Measurements from ENCODE around the gene OGDHL.
"Not testable (repeated sequence)": the region's sequence is repeated elsewhere in the genome, so short reads cannot be mapped to it uniquely, and the experiment has no call there.

The OGDHL gene

DNA sequence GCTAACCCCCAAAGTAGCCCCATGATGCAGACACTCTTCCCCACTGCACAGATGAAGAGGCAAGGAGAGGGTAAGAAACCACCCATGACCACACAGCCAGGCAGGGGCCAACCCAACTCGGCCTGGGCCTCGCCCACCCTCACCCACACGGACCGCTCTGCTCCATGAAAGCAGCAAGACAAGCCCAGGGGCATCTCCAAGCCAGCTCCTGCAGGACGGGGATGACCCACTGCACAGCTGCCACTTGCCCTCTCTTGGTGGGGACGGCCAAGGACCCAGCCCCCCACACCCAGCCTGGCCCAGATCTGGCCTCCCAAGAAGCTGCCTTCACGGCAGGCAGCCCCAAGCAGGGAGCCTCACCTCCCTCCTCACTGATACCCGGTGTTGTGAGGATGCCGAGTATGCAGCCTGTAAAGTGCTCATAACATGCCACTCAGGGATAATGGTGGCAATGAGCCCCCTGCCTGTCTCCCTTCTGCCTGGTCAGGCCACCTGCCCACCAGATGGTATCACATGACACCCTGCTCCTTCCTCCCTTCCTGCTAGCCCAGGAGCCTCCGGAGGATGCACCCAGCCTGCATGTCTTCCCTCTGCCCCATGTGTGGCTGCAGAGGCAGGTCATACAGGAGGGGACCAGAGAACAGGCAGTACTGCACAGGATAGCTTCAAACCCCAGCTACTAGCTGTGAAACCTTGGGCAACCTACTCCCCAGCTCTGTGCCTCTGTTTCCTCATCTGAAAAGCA, 23.3 kb downstream of the OGDHL start:
- no peak for DNase-seq

DNA sequence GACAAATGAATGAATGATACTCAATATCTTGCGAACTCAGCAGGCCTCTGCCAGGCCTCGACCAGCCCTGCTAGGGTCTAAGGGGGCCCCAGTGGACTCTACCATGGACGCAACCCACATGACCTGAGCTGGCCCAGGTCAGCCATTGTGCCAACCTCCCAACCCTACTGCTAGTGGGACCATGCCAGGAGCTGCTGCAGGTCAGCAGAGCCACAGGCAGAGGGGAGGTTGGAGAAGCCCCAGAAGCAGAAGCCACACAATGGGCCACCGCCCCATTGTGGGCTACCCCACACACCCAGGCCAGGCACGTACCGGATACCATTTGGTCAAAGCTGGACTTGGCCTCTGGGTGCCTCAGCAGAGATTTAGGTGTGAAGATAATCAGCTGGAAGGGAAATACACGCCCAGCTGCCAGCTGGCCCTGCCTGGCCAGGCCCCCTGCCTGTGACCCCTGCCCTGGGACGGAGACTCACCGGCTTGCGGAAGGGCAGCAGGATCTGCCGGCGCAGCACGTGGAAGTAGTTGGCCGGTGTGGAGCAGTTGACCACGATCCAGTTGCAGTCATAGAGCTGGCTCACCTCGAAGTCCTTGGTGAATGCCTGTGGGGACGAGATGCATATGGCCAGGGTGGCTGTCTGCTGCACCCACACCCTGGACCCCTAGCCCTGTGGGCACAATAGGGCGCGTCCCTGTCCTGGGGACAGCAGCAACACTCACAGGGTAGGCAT, 24.5 kb downstream of the OGDHL start:
- DNase-seq = no peak

DNA sequence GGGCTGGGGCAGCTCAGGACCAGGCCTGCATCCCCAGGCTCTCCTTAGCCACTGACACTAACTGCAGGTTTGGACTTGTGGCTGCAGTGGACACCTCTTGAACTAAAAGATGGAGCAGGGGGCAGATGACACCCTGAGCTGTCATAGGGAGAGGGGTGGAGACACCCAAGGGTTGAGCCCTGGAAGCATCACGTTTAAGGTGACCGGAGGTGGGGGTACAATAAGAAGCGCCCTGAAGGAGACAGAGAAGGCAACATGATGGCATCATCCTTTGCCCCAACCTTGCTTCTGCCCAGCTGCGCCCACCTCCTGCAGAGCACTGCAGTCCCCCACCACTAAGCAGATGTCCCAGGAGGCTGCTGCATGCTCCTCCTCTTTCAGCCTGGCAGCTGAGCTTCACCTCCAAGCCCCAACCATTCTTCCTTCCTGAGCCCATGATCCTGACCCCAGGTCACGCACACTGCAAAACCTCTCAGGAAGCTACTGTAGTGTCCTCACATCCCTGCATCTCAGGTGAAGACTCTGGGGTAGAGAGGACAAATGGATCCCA, 25.5 kb downstream of the OGDHL start:
- no peak for DNase-seq

DNA sequence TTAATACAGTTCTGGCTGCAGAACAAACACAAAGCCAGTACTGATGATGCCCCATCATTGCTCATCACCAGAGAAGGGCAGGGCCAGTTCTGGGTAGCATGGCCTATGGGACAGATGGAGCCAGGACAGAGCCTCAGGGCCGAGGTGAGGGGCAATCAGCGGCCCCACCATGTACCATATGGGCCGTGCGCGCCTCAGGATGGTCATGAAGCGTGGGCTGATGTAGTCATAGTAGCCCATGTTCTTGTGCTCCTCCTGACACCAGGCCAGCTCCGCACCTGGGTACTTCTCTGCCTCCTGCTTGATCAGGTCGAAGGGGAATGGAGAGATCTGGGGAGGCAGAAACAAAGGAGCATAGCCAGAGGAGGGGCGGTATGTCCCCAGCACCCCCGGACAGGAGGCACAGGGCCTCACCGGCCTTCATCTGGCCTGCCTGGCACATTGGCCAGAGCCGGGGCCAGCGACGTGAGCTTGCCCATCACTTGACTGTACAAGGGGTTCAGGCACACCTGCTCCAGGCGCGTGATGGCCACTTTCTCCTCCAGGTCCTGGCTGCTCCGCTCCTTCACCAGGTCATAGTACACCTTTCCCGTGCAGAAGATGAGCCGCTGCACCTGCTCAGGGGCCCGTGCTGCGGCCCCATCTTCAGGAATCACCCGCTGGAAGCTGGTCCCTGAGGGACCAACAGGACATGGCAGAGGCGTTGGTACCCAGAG, 26.1 kb downstream of the OGDHL start:
- no peak for DNase-seq

DNA sequence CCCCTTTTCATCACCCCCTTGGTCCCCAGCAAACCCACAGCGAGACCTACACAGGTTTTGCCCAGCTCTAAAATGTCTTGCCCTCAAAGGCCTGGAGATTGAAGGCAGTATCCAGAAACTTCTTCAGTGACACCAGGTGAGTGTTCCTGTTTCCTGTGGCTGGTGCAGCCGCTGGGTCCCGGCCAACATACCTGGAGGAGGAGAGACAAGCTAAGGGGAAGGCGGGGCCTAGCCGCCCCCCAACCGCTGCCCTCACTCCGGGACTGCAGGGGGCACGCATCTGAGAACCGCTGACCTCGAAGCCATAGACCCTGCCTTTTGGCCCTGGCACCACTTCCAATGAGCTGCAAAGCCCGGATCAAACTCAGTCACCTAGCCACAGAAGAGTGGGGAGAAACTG, 27.0 kb downstream of the OGDHL start:
- DNase-seq = no peak

DNA sequence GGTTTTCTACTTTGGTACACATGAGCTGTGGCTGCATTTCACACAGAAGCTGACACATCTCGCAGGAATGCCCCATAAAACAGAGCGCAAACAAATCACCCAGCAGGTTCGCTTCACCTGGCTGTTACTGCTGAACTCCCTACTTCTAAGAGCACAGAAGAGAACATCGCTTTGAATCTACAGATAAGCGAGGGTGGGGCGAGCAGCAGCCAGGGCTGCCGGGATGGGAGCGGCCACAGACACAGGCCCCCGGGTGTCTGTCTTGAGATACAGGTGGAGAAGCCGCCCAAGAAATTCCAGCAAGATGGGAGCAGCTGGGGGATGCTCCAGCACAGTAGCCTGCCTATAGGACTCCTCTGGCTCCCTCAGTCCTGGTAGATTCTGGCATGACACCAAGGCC, 27.4 kb downstream of the OGDHL start:
- no peak for DNase-seq

DNA sequence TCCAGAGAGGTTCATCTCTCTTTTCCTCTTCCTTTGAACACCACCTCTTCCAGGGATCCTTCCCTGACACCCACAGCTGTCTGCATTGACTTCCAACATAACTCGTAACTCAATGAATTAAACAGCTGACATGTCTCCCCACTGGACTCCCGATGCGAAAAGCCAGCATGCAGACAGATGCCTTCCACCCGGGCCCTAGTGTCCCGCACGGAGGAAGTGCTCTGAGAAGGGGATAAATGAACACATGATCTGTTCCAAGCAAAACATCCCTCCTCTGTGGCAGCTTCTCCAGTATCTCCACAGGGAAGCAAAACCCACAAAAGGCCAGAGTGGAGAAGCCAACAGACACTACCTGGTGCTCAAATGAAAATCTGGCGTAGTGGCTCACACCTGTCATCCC, 28.3 kb downstream of the OGDHL start:
- DNase-seq = no peak

DNA sequence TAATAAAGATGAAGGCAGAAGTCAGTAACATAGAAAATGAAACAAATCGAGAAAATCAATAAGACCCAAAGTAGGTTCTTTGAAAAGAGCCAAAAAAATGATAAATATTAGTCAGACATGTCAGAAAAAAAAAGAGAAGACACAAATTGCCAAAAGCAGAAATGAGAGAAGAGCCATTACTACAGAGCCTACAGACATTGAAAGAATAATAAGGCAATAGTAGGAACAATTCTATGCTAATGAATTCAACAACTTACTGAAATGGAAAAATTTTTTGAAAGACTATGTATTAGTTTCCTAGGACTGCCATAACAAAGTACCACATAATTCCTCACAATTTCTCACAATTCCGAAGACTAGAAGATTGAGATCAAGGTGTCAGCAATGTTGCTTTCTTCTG, 35.5 kb downstream of the OGDHL start:
- DNase-seq = no peak

DNA sequence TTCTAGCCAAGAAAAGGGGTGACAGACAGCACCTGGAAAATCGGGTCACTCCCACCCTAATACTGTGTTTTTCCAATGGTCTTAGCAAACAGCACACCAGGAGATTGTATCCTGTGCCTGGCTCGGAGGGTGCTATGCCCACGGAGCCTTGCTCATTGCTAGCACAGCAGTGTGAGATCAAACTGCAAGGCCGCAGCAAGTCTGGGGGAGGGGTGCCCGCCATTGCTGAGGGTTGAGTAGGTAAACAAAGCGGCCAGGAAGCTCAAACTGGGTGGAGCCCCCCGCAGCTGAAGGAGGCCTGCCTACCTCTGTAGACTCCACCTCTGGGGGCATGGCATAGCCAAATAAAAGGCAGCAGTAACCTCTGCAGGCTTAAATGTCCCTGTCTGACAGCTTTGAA, 47.0 kb downstream of the OGDHL start:
- DNase-seq = not testable (repeated sequence)

DNA sequence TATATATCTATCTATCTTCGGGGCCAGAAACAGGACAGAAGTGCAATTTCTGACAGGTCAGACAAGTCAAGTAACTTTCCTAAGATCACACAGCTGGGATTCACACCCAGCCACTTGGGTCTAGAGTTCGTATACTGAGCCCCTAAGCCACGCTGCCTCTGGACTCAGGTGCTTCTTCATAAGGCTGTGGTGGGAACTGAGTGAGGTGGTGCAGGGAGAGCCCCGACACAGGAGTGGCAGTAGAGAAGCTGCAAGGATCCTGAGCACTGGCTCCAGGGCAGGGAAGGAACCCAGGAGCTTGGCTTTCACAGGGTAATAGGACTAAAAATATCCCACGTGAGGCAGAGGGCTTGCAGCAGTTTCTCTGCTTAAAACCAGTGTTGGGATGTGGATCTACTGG, 48.9 kb downstream of the OGDHL start:
- DNase-seq = no peak

DNA sequence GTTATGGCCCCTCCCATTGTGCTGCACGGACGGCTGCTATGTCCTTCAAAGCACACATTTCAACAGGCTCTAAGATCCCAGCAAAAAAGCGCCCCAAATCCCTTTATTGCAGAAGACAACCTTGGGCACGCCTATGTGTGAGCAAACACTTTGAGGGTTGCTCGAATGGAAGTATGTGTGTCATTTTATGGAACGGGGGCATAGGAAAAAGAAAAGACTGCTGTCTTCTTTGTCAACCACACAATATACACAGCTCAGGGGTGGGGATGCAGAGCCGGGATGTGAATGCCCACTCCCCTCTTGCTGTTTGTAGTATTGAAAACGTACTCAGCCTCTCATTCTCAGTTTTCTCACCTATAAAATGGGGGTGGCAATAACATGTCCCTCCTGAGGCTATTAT, 50.6 kb downstream of the OGDHL start:
- DNase-seq = no peak

DNA sequence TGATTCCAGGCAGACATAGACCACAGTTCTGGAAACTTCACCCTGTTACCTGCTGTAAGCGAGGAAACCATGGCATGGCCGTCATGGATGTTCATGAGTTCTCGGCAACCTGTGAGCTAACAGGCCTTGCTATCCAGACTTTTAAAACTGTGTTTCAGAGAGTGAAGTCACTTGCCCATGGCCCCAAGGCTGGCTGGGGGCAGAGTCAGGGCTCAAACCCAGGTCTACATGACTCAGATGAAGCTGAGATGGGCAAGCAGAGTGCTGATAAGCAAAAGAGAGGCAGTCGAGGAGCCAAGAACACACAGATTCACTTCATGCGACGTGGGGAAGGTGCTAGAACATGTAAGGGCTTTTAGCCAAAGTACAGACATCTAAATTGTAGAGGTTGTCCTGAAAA, 51.2 kb downstream of the OGDHL start:
- no peak for DNase-seq

DNA sequence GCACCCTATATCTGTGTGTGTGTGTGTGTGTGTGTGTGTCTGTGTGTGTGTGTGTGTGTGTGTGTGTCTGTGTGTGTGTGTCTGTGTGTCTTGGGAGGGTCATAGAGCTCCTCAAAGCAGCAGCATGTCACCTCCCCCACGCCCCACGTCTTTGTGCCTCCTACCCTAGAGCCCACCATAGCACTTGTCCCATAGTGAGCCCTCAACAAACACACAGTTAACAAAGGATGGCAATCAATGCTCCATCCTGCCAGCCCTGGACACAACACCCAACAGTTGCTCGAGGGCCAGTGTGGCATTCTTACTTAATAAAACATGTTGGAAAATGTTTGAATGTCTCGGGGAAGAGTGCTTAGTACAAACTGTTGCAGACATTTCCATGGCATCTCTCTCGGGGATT, 52.2 kb downstream of the OGDHL start:
- DNase-seq = no peak

DNA sequence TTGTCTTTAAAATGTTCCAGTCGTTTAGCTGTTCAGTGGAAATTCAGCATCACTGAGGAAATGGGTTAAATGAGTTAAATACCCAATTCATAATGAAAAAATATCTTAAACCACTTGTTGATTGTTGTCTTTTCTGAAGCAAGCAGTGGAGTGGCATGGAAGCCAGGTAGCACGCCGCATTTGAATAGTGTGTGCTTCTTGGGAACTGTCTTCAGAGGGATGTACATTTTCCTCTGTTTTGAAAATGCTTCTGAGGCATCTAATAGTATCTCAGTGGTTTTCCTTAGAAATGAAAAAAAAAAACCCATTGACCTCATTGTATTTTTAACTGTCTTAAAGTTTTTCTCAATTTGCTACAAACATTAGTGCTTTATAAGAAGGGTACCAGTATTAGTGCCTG, 54.5 kb downstream of the OGDHL start:
- no peak for DNase-seq

DNA sequence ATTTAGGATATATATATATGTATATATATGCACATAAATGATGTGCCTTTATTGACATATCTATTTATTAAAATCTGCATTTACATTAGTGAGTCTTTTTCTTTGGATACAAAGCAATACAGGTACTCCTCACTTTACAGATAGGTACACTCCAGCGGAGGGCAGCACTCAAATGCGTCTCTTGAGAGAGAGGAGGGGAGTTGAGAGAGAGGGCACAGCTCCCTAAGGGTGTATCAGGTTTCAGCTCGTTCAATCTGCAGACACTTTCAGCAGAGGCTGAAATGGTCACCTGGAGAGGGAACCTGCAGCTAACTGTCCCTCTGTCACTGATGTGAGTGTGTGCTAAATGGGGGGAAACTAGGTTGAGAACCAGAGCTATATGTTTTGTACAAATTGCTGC, 61.1 kb downstream of the OGDHL start:
- DNase-seq = no peak

DNA sequence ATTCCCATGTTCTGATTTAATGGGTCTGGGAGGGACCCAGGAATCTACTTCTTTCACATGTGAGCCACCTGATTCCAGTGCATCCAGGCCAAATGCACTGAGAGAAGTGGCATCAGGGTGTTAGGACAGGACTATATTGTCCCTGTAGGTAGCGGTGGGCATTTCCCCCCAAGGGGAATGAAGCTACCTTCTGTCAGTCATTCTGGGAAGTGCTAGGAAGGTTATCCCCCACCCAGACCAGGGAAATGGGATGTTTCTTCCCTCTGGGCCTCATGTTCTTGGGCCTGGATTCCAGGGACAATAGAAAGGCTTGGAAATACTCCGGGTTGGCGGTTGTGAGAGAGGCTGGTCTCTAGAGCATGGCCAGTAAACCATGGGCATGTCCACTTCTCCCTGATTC, 61.9 kb downstream of the OGDHL start:
- DNase-seq = no peak

DNA sequence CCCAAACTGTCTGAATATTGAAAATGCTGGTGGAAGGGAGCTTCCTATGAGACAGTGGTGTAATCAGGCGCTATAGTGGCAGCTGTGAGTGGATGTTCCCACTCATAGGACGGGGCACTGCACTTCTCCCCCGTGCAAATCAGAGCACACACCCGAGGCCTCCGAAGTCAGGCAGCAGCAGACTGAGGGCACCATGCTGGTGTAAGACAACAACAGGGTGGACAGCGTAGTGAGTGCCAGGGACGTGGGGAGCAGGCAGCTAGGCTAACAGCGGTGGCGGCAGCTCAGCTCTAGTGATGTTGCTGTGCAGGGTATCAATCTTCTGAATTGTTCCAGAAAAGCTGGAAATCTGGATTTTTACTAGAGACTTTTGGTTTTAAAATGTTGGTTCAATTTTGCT, 63.4 kb downstream of the OGDHL start:
- DNase-seq = no peak

DNA sequence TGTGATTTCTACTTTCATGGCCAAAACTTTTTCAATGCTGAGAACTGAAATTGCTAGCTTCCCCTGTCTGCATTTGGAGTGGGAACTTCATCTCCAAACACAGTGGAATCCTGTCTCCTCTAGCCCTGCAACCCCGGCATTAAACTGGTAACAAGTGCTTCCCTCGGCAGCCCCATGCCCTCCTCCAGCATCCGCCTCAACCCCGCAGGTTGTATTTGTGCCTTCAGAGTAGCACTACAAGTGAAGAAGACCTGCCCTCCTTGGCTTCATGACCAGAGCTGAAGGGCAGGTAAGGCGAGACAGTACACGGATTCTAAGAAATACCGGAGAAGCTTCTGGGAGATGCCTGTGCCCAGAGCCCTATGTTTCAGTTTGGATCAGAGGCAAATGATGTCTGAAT, 65.8 kb downstream of the OGDHL start:
- DNase-seq = no peak

DNA sequence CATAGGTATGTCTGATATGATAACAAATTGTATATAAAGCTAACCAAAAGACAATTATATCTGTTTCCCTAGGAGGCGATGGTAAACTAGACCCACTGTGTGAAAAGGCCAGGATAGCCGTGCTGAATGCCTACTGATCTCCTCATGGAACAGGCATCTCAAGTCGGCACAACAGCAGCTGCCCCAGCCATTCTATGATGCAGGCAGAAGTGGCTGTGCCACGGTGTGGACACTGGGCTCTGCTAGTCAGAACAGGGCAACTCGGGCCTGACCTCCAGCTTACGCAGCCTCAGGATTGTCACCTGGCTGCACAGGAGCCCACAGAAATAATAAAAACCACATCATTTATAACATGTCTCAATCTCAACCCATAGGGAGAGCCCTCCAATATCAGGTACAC, 67.7 kb downstream of the OGDHL start:
- no peak for DNase-seq

DNA sequence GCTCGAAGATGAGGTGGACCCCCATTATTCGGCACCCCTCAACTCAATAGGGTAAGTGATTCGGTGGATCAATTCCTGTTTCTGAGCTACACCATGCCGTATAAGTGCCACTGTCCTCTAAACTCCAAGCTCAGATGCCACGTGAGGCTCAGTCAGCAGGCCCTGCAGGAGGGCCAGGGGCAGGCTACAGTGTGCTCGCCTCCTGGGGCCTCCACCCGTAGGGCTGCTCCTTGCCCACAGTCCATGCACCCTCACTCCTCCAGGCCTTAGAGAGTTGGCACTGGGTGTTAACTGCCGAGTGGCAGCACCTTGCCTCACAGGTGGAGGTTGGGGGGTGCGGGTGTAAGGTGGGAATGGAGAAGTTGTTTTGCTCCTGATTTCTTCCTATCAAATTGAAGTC, 70.5 kb downstream of the OGDHL start:
- DNase-seq = no peak

DNA sequence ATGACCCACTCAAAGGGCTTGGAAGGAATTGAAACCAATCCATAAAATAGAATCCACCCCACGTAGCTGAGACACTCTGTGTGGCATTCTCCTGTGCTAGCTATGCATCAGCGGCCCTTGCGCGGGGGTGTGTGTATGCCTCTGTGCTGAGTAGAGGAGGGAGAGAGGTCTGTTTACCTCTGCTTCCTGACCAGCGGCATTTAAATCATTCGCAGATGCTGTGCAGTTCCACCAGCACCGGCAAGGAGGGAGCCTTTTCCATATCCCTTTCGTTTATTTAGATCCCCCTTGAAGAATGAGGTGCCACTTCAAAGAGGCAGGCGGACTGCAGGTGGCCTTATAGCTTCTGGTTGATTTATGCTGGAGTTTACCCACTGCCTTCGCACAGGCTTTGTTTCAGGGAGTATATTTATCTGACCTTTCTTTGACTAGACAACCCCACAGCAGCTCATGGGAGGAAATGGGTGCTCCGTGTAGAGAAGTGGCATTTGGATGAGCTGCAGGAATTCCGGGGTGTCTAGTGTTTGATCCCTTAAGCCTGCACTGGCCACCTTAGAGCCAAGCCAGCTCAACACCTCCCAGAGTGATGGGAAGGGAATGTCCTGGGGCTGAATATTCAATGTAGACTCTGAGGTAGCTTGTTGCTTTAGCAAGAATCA, 71.3 kb downstream of the OGDHL start:
- DNase-seq = no peak

DNA sequence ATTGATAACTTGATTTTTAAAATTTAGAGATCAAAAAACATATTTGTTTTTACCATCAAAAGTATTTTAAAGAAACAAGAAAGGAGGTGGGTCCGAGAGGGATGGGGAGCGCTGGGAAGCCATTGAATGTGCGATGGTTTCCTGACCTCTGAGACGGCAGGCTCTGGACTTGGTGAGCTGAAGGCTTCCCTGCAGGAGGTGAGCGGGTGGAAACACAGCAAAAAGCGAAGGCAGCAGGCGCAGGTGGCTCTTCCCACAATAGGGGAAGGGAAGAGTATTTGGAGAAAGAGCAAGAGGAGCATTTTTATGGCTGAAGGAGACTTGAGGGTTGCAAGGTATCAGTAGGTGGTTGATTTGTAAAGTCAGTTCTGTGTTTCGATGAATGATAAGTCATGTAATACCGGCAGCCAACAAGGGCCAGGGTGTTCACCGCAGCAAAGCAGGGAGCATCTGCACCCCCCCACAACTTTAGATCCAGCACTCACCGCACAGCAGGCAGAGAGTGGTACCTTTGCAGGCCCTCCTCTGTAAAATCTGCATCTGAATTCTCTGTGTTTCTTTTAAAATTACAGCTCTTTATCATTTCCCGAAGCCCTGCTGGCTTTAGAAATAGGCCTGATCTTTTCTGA, 72.1 kb downstream of the OGDHL start:
- no peak for DNase-seq

DNA sequence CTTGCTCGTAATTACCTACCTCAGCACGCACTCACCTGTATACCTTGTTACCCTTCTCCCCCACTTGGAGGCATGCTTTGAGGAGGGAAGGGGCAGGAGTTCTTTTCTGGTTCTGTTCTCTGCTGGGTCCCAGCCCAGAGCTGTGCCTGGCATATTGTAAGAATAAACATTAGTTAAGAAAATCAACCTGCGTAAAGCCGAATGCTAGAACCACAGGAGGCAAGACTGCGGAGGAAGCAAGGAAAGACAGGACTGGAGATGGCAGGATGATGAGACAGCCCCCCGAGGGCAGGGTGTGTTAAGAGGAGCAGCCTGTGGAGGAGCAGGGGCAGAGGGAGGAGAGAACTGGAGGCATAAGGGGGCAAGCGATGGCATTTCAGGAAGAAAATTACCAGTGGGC, 73.2 kb downstream of the OGDHL start:
- DNase-seq = no peak

Measured in NCI-H2081 treated with DMSO at 0.1 percent for 48 hours (cell line).